Fibroblast of villous mesenchyme (primary cell): ENCODE results near the gene DEDD2. TPM values are rescaled to one million over a fixed set of nuclear protein-coding genes. Genes with fewer than 3 reads are reported as not detected.

Experiments used
- DNase-seq: peaks from one replicate; pipeline ENCODE4 v3.0.0-alpha.2; 2010; ENCODE audit warnings: low read depth
- H3K4me3 ChIP-seq: 2 replicates; pipeline ENCODE4 v1.5.1; 2011; ENCODE audit warnings: low read depth, mild to moderate bottlenecking, low read length
- total RNA-seq: library from RNA; depleted of rRNA; stranded (reverse); fragments of >200 nt; gene quantifications from 2 replicates; pipeline ENCODE4 v1.2.3, GENCODE V29; 2012
- TF ChIP-seq, protein P1 (sequence below): IDR thresholded peaks from 2 replicates; pipeline ENCODE4 v1.5.1; 2012; ENCODE audit warnings: low read depth, mild to moderate bottlenecking, low read length; ENCODE audit not compliant: insufficient read depth

The DEDD2 gene
- total RNA-seq, 1 donor = 15.1 TPM

GRCh38 chr19:42230571-42230970 lies 13.1 kb upstream of the DEDD2 start:
- no peak for DNase-seq
- TF ChIP-seq, protein P1, sequence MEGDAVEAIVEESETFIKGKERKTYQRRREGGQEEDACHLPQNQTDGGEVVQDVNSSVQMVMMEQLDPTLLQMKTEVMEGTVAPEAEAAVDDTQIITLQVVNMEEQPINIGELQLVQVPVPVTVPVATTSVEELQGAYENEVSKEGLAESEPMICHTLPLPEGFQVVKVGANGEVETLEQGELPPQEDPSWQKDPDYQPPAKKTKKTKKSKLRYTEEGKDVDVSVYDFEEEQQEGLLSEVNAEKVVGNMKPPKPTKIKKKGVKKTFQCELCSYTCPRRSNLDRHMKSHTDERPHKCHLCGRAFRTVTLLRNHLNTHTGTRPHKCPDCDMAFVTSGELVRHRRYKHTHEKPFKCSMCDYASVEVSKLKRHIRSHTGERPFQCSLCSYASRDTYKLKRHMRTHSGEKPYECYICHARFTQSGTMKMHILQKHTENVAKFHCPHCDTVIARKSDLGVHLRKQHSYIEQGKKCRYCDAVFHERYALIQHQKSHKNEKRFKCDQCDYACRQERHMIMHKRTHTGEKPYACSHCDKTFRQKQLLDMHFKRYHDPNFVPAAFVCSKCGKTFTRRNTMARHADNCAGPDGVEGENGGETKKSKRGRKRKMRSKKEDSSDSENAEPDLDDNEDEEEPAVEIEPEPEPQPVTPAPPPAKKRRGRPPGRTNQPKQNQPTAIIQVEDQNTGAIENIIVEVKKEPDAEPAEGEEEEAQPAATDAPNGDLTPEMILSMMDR = no peak
- H3K4me3 ChIP-seq = no peak overlapping the region

DNA sequence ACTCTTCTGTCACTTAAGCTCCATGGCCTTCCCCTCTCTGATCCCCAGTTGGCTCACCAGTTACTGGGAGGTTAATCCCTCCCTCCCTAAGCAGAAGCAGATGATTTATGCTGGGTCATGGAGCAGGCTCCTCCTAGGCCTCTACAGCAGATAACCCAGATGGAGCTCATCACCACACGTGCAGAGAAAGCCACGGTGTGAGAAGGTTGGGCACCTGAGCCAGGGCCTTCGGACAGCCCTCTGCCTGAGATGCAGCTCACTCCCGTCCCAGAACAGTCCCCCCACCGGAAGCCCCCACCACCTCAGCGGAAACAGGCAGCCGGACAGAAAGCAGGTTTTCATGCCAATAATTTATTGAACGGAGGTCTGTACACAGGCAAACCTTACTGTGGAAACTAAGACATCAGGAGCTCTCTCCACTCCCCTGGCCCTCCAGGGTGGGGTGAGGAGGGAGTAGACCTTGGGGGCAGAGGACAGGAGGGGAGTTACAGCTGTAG lies 12.4 kb upstream of the DEDD2 start:
- H3K4me3 ChIP-seq = no peak overlapping the region
- TF ChIP-seq, protein P1 = no peak
- peak; percentile 38 for DNase-seq

DNA sequence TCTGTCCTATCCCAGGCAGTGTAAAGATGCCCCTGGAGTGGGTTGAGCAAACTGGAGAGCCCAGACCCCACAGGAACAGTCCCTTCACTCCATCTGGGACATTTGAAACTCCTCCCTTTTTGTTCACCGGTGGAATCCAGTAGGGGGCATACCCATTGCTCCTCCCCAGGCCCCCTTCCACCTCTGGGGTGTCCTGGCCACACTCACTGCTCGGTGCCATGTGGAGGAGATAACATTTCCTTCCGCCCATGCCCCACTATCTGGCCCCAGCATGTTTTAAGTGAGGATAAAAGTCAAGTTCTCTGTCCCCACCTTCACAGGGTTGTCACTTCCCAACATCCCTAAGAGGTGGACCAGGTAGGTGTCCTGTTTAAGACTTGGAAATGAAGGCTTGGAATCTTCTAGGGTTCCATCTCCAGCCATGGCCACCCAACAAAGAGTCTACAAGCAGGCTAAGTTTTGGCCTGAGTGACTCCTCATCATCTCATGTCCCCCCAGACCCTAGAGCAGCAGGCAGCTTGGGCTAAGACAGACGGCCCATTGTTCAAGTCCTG lies 11.9 kb upstream of the DEDD2 start:
- TF ChIP-seq, protein P1 = no peak
- no peak for DNase-seq

GRCh38 chr19:42228641-42229040 lies 11.2 kb upstream of the DEDD2 start:
- DNase-seq = no peak
- H3K4me3 ChIP-seq = no peak overlapping the region
- TF ChIP-seq, protein P1 = no peak

More for the DNA sequence above, 11.9 kb upstream of the DEDD2 start:
- H3K4me3 ChIP-seq = no peak overlapping the region

DNA sequence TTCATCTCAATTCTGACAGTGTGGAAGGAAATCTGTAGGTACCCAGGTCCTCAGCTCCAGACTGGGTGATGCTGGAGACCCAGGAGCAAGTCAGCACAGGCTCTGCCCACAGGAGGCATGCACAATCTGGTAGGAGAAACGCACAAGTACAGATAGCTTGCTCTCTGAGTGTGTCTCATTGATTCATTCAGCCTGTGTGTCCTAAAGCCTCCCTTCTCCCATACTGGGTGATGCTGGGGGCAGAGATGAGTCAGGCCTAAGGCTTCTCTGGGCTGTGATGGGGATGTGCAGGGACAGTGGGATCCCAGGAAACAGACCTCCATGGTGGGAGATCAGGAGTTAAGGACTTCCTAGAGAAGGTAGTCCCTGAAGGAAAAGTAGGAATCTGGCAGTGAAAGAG lies 9.4 kb upstream of the DEDD2 start:
- no peak for DNase-seq
- no peak overlapping the region for H3K4me3 ChIP-seq
- TF ChIP-seq, protein P1 = no peak

DNA sequence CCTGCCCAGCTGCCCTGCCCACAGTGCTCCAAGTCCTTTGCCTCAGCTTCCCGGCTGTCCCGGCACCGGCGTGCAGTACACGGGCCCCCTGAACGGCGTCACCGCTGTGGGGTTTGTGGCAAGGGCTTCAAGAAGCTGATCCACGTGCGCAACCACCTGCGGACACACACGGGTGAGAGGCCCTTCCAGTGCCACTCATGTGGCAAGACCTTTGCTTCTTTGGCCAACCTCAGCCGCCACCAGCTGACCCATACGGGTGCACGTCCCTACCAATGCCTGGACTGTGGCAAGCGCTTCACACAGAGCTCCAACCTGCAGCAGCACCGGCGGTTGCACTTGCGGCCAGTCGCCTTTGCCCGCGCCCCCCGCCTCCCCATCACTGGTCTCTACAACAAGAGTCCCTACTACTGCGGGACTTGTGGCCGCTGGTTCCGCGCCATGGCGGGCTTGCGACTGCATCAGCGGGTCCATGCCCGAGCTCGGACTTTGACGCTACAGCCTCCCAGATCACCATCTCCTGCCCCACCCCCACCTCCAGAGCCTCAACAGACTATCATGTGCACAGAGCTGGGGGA lies 8.3 kb upstream of the DEDD2 start:
- DNase-seq = no peak
- TF ChIP-seq, protein P1 = no peak
- no peak overlapping the region for H3K4me3 ChIP-seq
